ENCODE measurements around the gene ACADSB.

ACADSB gene

DNA sequence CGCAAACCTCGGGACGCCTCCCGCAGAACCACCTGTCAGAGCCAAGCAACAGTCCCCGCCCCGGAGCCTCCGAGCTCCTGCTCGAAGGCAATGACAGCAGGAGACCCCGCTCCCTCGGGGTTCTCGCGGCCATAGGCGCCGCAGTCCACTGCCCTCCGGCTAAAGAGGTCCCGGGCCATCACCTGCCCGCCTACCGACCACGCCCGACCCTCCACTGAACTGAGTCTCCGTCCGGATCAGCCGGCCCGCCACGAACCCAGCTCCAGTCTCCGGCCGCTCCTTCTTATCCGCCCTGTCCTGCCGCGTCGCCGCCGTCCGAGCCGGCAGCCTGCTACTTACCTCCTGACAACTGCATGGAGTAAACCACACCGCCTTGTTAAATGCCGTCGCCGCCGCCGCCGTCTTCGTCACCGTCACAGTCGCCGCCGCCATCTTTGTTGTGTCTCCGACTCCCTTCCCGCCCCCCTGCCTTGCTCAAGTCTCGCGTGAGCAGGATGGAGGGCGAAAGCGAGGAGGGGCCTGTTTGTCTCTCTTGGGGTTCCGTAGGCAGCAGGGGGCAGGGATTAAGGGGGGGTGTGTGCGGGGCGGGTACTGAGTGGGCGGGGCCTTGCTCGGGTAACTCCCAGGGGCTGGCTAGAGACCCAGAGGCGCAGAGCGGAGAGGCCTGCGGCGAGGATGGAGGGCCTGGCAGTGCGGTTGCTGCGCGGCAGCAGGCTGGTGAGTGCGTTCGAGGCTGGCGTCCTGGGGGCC lies at the start of gene ACADSB, which contains the start of gene IKZF5:
Gene ACADSB (plus strand): TSS at position 652 of the 750 bp plus-strand sequence. CDS start 24 bp downstream, at position 676.
Gene IKZF5 (minus strand): TSS at position 441 of the 750 bp plus-strand sequence. CDS start 10,170 bp downstream, outside the sequence.
- DNase-seq (ENCODE audit: low read depth): peak; percentile 92

GRCh38 chr10:122962405-122962804 lies 46.4 kb upstream of the ACADSB start:
- DNase-seq (ENCODE audit: low read depth): no peak

DNA sequence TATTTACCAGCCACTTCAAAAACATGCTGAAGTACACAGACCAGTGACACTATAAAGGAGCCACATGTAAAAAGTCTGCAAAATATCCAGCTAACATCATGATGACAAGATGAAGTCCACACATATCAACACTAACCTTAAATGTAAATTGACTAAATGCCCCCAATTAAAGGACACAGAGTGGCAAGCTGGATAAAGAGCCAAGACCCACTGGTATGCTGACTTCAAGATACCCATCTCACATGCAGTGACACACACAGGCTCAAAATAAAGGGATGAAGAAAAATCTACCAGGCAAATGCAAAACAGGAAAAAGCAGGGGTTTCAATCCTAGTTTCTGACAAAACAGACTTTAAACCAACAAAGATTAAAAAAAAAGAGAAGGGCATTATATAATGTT lies 41.9 kb upstream of the ACADSB start:
- no peak for DNase-seq (ENCODE audit: low read depth)

DNA sequence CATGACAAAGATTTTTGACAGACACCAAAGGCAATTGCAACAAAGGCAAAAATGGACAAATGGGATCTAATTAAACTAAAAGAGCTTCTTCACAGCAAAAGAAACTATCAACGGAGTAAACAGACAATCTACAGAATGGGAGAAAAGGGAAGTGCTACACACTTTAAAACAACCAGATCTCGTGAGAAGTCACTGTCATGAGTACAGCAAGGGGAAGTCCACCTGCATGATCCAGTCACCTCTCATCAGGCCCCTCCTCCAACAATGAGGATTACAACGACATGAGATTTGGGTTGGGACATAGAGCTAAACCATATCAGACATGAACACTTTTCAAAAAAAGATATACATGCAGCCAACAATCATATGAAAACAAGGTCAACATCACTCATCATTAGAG lies 40.1 kb upstream of the ACADSB start:
- no peak for DNase-seq (ENCODE audit: low read depth)

DNA sequence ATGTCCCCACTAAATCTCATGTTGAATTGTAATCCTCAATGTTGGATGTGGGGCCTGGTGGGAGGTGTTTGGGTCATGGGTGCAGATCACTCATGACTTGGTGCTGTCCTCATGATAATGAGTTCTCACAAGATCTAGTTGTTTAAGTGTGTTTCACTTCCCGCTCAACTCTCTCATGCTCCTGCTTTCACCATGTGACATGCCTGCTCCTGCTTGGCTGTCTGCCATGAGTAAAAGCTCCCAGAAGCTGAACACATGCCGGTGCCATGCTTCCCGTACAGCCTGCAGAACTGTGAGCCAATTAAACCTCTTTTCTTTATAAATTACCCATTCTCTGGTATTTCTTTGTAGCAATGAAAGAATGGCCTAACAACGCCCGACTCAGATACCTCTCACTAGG lies 34.8 kb upstream of the ACADSB start:
- DNase-seq (ENCODE audit: low read depth): no peak

- no peak for DNase-seq (ENCODE audit: low read depth)
Measured at GRCh38 chr10:122974543-122975064, 34.2 kb upstream of the ACADSB start.

GRCh38 chr10:122980209-122981065 lies 28.4 kb upstream of the ACADSB start, which contains the start of gene PSTK:
Gene PSTK, plus strand, starts transcription at chr10:122980401. Its CDS starts 79 bp downstream, at chr10:122980480.
- peak; percentile 82 for DNase-seq (ENCODE audit: low read depth)

- no peak for DNase-seq (ENCODE audit: low read depth)
Measured at GRCh38 chr10:122981066-122981464, 27.7 kb upstream of the ACADSB start.

- DNase-seq (ENCODE audit: low read depth): no peak
Measured at GRCh38 chr10:122983898-122984297, 24.9 kb upstream of the ACADSB start.

DNA sequence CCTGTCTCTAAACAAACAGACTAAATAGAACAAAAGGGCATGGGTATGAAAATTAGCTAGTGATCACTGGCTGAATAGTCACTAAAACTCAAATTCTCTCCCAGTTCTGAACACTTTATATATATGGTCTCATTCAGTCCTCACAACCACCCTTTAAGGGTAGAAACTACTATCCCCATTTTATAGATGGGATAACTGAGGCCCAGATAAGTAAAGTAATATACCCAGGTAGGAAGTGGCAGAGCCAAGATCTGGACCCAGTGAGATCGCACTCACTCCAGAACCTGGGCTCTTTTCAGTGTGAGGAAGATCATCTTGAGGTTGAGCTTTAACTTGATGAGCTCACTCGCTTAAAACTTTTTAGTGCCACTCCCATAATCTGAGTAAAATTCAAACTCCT lies 24.1 kb upstream of the ACADSB start:
- DNase-seq (ENCODE audit: low read depth): no peak

DNA sequence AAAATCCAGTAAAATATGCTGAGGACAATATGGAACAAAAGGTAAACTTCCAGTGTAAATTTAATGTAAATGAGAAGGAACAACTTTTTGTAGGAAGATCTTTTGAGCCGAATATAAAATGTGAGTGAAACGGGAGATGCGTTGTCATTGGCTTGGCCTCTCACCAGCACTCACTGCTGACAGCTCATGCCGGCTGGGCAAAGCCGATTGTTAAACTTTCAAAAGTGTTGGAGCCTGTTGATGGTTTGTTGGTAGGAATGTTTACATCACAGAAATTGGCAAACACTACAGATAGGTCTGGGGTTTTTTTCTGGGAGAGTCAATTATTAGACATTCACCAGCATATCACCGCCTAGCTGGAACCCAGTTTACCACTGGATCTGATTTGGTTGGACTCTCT lies 22.5 kb upstream of the ACADSB start:
- no peak for DNase-seq (ENCODE audit: low read depth)

- DNase-seq (ENCODE audit: low read depth): no peak
Measured at GRCh38 chr10:122988501-122988900, 20.3 kb upstream of the ACADSB start.

DNA sequence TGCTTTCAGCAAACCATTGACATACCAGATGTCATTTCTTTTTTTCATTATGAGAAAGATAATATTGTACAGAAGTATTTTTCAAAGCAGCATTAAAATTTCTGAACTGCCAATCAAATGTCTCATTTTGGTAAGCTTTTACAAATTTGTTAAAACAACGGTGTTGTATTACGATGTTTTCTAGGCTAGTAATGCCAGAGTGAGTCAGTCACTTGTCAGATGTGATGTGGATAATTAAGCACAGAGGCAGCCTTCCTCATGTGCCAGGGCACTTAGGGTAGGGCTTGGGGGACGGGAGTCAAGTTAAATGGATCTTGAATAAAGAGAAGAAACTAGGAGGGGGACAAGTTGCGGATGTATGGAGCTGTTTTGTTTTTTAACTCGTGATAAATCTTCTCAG lies 18.5 kb upstream of the ACADSB start:
- DNase-seq (ENCODE audit: low read depth): no peak

DNA sequence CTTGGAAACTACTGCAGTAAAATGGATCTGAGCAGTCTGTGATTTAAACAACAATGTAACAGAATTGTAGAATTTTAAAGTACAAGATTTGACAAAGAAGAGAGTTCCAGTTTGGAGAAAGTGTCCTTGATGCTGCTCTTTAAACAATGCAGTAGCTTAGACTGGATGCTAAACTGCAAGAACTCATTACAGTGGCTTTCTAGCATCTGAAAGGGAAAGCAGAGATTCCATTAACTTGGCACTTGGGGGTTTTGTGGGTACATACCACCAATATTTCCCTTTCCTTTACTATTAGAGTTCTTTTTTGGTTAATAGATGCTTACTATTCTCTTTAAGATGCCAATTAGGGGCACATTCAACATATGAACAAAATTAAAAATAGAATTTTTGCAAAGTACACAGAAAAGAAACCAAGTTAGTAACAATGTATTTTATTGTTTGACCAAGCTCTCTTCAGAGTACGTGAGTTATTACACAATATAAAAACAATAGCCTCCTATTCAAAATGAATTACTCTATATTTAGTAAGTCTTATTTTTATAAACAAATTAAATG lies 16.7 kb upstream of the ACADSB start:
- no peak for DNase-seq (ENCODE audit: low read depth)

- no peak for DNase-seq (ENCODE audit: low read depth)
Measured at GRCh38 chr10:122993797-122994336, 14.9 kb upstream of the ACADSB start.

DNA sequence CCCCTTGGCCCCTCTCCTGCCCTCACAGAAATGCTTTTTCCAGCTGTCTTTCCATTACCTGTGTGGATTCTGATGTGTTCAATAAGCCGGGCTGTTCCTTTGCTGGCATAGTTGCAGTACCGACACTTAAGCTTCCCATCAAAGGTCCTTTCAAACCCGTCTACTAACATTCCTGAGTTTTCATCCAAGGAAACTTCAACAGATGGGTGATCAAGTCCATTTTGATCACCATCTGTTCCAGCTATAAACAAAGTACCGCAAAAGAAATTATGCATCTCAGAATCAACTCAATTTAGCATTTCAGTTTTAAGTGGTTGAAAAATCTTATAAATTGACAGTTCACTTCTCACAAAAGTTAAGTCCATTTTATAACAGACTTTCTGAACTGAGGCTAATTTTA lies 12.9 kb upstream of the ACADSB start:
- DNase-seq (ENCODE audit: low read depth): no peak

DNA sequence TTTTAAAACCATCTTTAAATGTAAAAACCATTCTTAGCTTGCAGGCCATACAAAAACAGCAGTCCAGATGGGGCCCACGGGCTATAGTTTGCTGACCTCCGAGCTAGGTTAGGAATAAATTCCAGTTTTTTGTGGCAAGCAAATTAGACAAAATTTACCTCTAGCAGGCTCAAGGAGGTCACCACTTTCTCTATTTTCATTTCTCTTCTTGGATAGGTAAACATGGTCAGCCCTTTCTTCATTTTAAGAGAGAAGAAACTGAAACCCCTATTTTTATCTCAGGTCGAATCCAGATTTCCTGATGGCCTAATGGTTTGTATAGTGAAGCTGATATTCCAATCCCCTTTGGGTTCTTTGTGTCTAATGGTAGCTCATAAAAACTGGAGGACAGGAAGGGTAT lies 10.9 kb upstream of the ACADSB start:
- no peak for DNase-seq (ENCODE audit: low read depth)

DNA sequence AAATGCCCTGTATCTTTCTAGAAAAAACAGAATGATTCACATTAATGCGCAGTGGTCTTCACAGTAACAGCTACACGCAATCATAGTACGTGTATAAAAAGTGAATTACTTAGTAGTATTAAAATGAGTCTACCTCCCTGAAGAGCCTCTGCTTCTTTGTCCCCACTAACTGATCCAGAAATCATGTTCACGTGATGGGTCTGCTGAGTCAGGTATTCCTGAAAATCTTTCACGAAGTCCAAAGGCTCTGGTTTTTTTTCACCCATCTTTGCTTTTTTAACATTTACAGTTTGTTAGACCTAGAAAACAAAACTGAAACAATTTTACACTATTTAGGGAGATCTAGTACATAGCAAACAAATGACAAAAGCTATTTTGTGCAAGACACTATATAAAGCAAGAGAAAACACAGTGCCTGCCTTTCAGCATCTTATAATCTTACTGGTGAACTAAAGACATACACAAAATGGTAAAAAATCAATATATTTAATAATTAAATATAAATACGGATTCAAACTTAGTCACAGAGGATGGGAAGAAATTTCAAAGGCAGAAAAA lies 10.4 kb upstream of the ACADSB start:
- DNase-seq (ENCODE audit: low read depth): no peak

DNA sequence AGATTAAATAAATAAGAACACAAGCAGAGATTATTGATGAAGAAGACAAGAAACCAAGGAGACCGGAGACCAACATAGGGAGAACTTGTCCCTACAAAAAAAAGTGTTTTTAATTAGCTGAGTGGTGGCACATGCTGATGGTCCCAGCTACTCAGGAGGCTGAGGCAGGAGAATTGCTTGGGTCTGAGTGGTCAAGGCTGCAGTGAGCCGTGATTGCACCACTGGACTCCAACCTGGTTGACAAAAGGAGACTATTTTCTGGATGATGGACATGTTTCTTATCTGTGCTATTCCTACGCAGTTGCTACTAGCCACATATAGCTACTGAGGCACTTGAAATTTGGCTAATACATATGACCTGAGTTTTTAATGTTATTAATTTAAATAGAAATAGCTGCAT lies 9.9 kb upstream of the ACADSB start:
- DNase-seq (ENCODE audit: low read depth): no peak

DNA sequence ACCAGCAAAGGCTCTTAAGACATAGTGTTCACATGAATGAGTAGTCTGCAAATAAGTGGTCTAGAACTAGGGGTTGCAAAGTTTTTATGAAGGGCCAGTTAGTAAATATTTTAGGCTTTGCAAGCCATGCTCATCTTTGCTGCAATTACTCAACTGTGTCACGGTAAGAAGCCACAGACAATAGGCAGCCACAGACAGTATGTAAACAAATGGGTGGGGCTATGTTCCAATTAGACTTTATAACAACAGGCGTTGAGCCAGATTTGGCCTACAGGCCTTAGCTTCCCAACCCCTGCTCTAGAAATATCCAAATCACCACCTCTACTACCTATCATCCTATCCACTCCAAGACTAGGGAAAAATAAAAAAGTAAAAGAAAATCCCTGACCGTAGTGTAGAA lies 9.5 kb upstream of the ACADSB start:
- no peak for DNase-seq (ENCODE audit: low read depth)

- no peak for DNase-seq (ENCODE audit: low read depth)
Measured at GRCh38 chr10:123000155-123000554, 8.7 kb upstream of the ACADSB start.

GRCh38 chr10:123001370-123001769 lies 7.4 kb upstream of the ACADSB start:
- DNase-seq (ENCODE audit: low read depth): no peak
